Fibroblast of pulmonary artery (primary cell): ENCODE data around the gene IRF4.
"Not testable (repeated sequence)": the region's sequence is repeated elsewhere in the genome, so short reads cannot be mapped to it uniquely, and the experiment has no call there.

Source experiments
- DNase-seq: peaks from one replicate; pipeline ENCODE4 v3.0.0-alpha.2; 2010; ENCODE audit warnings: low read depth
- H3K4me3 ChIP-seq: replicated peaks from 2 replicates; pipeline ENCODE4 v1.5.1; 2011; ENCODE audit warnings: low read depth, mild to moderate bottlenecking, control low read depth, low read length, moderate library complexity
- CTCF ChIP-seq: IDR thresholded peaks from 2 replicates; pipeline ENCODE4 v1.5.1; 2011; ENCODE audit warnings: mild to moderate bottlenecking, control low read depth, low read length, inconsistent platforms; ENCODE audit errors: missing control alignments

The IRF4 gene

GRCh38 chr6:373773-374724, 17.5 kb upstream of the IRF4 start:
- no peak overlapping the region for H3K4me3 ChIP-seq
- TF ChIP-seq CTCF = peak; percentile 6
- peak; percentile 10 for DNase-seq

- TF ChIP-seq CTCF = no peak
- no peak overlapping the region for H3K4me3 ChIP-seq
- DNase-seq = no peak
Measured at GRCh38 chr6:374956-375355, 16.6 kb upstream of the IRF4 start.

- DNase-seq = no peak
- TF ChIP-seq CTCF = no peak
- no peak overlapping the region for H3K4me3 ChIP-seq
Measured at GRCh38 chr6:376827-377640, 14.5 kb upstream of the IRF4 start.

GRCh38 chr6:377641-378020, 13.9 kb upstream of the IRF4 start:
- DNase-seq, H3K4me3 ChIP-seq: not testable (repeated sequence)

- TF ChIP-seq CTCF = no peak
- no peak for DNase-seq
- no peak overlapping the region for H3K4me3 ChIP-seq
Measured at GRCh38 chr6:378090-378957, 13.2 kb upstream of the IRF4 start.

GRCh38 chr6:378958-379409, 12.6 kb upstream of the IRF4 start:
- DNase-seq = no peak
- no peak overlapping the region for H3K4me3 ChIP-seq
- no peak for TF ChIP-seq CTCF
